Measurements from ENCODE around the gene RTN4RL1.
"Not testable (repeated sequence)": the region's sequence is repeated elsewhere in the genome, so short reads cannot be mapped to it uniquely, and the experiment has no call there.

RTN4RL1 gene

GRCh38 chr17:1986783-1987451, 38.2 kb downstream of the RTN4RL1 start:
- no peak overlapping the region for H3K4me3 ChIP-seq (ENCODE audit: low read length)
- no peak for DNase-seq (ENCODE audit: low read depth)
- no peak for TF ChIP-seq CTCF (conservative IDR thresholded peaks at IDR 0.05; ENCODE audit: low read depth, low read length)

GRCh38 chr17:1985686-1986085, 39.4 kb downstream of the RTN4RL1 start:
- TF ChIP-seq CTCF (conservative IDR thresholded peaks at IDR 0.05; ENCODE audit: low read depth, low read length): no peak
- DNase-seq (ENCODE audit: low read depth): no peak
- H3K4me3 ChIP-seq (ENCODE audit: low read length): no peak overlapping the region

GRCh38 chr17:1985093-1985492, 40.0 kb downstream of the RTN4RL1 start:
- DNase-seq (ENCODE audit: low read depth): no peak
- TF ChIP-seq CTCF (conservative IDR thresholded peaks at IDR 0.05; ENCODE audit: low read depth, low read length): no peak

GRCh38 chr17:1982793-1983366, 42.3 kb downstream of the RTN4RL1 start:
- H3K4me3 ChIP-seq (ENCODE audit: low read length); DNase-seq (ENCODE audit: low read depth): not testable (repeated sequence)

More at GRCh38 chr17:1985093-1985492, 40.0 kb downstream of the RTN4RL1 start:
- no peak overlapping the region for H3K4me3 ChIP-seq (ENCODE audit: low read length)

- TF ChIP-seq CTCF (conservative IDR thresholded peaks at IDR 0.05; ENCODE audit: low read depth, low read length): no peak
- H3K4me3 ChIP-seq (ENCODE audit: low read length): no peak overlapping the region
Measured at GRCh38 chr17:1980665-1981250, 44.4 kb downstream of the RTN4RL1 start.

GRCh38 chr17:1979182-1979985, 45.8 kb downstream of the RTN4RL1 start:
- TF ChIP-seq CTCF (conservative IDR thresholded peaks at IDR 0.05; ENCODE audit: low read depth, low read length): no peak
- DNase-seq (ENCODE audit: low read depth): no peak
- no peak overlapping the region for H3K4me3 ChIP-seq (ENCODE audit: low read length)

More at GRCh38 chr17:1980665-1981250, 44.4 kb downstream of the RTN4RL1 start:
- no peak for DNase-seq (ENCODE audit: low read depth)

GRCh38 chr17:1978396-1978949, 46.7 kb downstream of the RTN4RL1 start:
- no peak for DNase-seq (ENCODE audit: low read depth)
- no peak for TF ChIP-seq CTCF (conservative IDR thresholded peaks at IDR 0.05; ENCODE audit: low read depth, low read length)
- no peak overlapping the region for H3K4me3 ChIP-seq (ENCODE audit: low read length)

All from retinal pigment epithelial cell (primary cell).